ENCODE measurements around the gene PRRT1. TPM values are rescaled to one million over a fixed set of nuclear protein-coding genes. Genes with fewer than 3 reads are reported as not detected.

PRRT1 gene
- polyA plus RNA-seq, 1 donor (not counting 4 experiments of a cell fraction or from before 2014, with no cell fraction given): 0.09 TPM

GRCh38 chr6:32148289-32149091, 3.2 kb downstream of the PRRT1 start:
- Histone ChIP-seq H3K79me2 (ENCODE audit: control insufficient read depth, insufficient read depth, low read length) (no peaks in the 10 kb centered on the region), H3K27ac (ENCODE audit: control insufficient read depth, insufficient read depth, low read length) (peak overlapping the region; percentile 54), H3K4me3 (ENCODE audit: control insufficient read depth in 2 of 3, extremely low read depth in 1 of 3, insufficient read depth in 2 of 3, low read depth in 1 of 3, low read length in 3 of 3) (peak overlapping the region; percentile 46 to 82 (median 66)), H3K36me3 (ENCODE audit: control insufficient read depth in 2 of 2, extremely low read depth in 1 of 2, insufficient read depth in 2 of 2, low read length in 2 of 2) (no peaks in the 10 kb centered on the region), H3K9ac (ENCODE audit: control insufficient read depth, extremely low read depth, insufficient read depth, low read length) (peak overlapping the region; percentile 71), H3K4me2 (ENCODE audit: control insufficient read depth, extremely low read depth, insufficient read depth, low read depth, low read length) (peak overlapping the region; percentile 94), H3K9me1 (ENCODE audit: control insufficient read depth, extremely low read depth, insufficient read depth, low read length) (no peaks in the 10 kb centered on the region), H3K4me1 (ENCODE audit: control insufficient read depth, extremely low read depth, insufficient read depth, low read length) (peaks cover 12% of the 10 kb centered on the region), H2AFZ (ENCODE audit: control insufficient read depth, low read length) (peak overlapping the region; percentile 81), H4K20me1 (ENCODE audit: control insufficient read depth, extremely low read depth, insufficient read depth, low read length) (no peaks in the 10 kb centered on the region), H3K27me3 (ENCODE audit: control insufficient read depth, extremely low read depth, insufficient read depth, low read length) (peaks cover 4% of the 10 kb centered on the region), H3K9me3 (ENCODE audit: control insufficient read depth, low read depth, low read length) (no peaks in the 10 kb centered on the region)
- dilution Hi-C loops (cut with MboI; ENCODE audit: extremely low pct_ligation_motif_present, low sequenced_read_pairs): no loop called here
- FAIRE-seq (no peak), DNase-seq (ENCODE audit: low read depth, low spot score) (no peak)
- TF ChIP-seq EZH2 (IDR thresholded peaks at IDR 0.05; ENCODE audit: low read length): no peak
- TF ChIP-seq CTCF (optimal IDR thresholded peaks at IDR 0.05 in 1 of 3, IDR thresholded peaks at IDR 0.05 in 1 of 3, conservative IDR thresholded peaks at IDR 0.05 in 1 of 3; ENCODE audit: extremely low read depth in 1 of 3, insufficient read depth in 2 of 3, low read length in 3 of 3): peak; percentile 45 to 58 (median 47)

GRCh38 chr6:32147401-32148132, 4.2 kb downstream of the PRRT1 start:
- Histone ChIP-seq H3K4me3 (ENCODE audit: control insufficient read depth in 2 of 3, extremely low read depth in 1 of 3, insufficient read depth in 2 of 3, low read depth in 1 of 3, low read length in 3 of 3) (no peak overlapping the region), H3K9me3 (ENCODE audit: control insufficient read depth, low read depth, low read length) (no peaks in the 10 kb centered on the region), H3K27me3 (ENCODE audit: control insufficient read depth, extremely low read depth, insufficient read depth, low read length) (peaks cover 4% of the 10 kb centered on the region), H3K9me1 (ENCODE audit: control insufficient read depth, extremely low read depth, insufficient read depth, low read length) (no peaks in the 10 kb centered on the region), H3K79me2 (ENCODE audit: control insufficient read depth, insufficient read depth, low read length) (no peaks in the 10 kb centered on the region), H3K4me2 (ENCODE audit: control insufficient read depth, extremely low read depth, insufficient read depth, low read depth, low read length) (peak overlapping the region; percentile 94), H3K36me3 (ENCODE audit: control insufficient read depth in 2 of 2, extremely low read depth in 1 of 2, insufficient read depth in 2 of 2, low read length in 2 of 2) (no peaks in the 10 kb centered on the region), H2AFZ (ENCODE audit: control insufficient read depth, low read length) (no peak overlapping the region), H3K4me1 (ENCODE audit: control insufficient read depth, extremely low read depth, insufficient read depth, low read length) (peaks cover 4% of the 10 kb centered on the region), H3K27ac (ENCODE audit: control insufficient read depth, insufficient read depth, low read length) (no peak overlapping the region), H4K20me1 (ENCODE audit: control insufficient read depth, extremely low read depth, insufficient read depth, low read length) (no peaks in the 10 kb centered on the region), H3K9ac (ENCODE audit: control insufficient read depth, extremely low read depth, insufficient read depth, low read length) (no peak overlapping the region)
- FAIRE-seq (no peak), DNase-seq (ENCODE audit: low read depth, low spot score) (no peak)
- TF ChIP-seq EZH2 (IDR thresholded peaks at IDR 0.05; ENCODE audit: low read length) (no peak), CTCF (optimal IDR thresholded peaks at IDR 0.05 in 1 of 3, IDR thresholded peaks at IDR 0.05 in 1 of 3, conservative IDR thresholded peaks at IDR 0.05 in 1 of 3; ENCODE audit: extremely low read depth in 1 of 3, insufficient read depth in 2 of 3, low read length in 3 of 3) (no peak)
- dilution Hi-C loops (cut with MboI; ENCODE audit: extremely low pct_ligation_motif_present, low sequenced_read_pairs): no loop called here
